HepG2 (cell line): ENCODE measurements around the gene FCAMR. TPM values are rescaled to one million over a fixed set of nuclear protein-coding genes. Genes with fewer than 3 reads are reported as not detected.

ENCODE experiments used
- ATAC-seq: fragments of 200-7000 bp; cut with Tn5 transposase; 3 replicates; pipeline ENCODE4 v1.9.1; 2020; ENCODE audit warnings: mild to moderate bottlenecking, moderate library complexity
- BruUV-seq: library from RNA; stranded (reverse); fragments of 400-500 nt; replicated peaks from 2 replicates; lab custom pipeline; 2021; lab: Mats Ljungman, UMichigan
- CTCF ChIA-PET: fragments of 300-600 bp; formaldehyde crosslinking; extraction: SDS; loops from one replicate; lab custom pipeline; 2021; ENCODE audit warnings: low total read pairs, inconsistent platforms, low intra/inter-chr PET ratio; lab: Yijun Ruan, JAX
- POLR2A ChIA-PET: fragments of 350-600 bp; sonication (Branson Sonifier 250); formaldehyde crosslinking; loops from one replicate; lab custom pipeline; 2020; ENCODE audit warnings: antibody characterized with exemption, inconsistent platforms; lab: Yijun Ruan, JAX
- DNase-seq: peaks from one replicate; pipeline ENCODE4 v3.0.0-alpha.2; 2015; ENCODE audit warnings: low spot score
- FAIRE-seq: peaks from 3 replicates; lab custom pipeline; 2011; peaks lifted over from hg19 to GRCh38; lab: Jason Lieb, UNC
- H2AFZ ChIP-seq: one replicate; pipeline ENCODE4 v1.6.1; 2011; ENCODE audit warnings: low read length, inconsistent platforms
- H3K27ac ChIP-seq: fragments of 300-600 bp; 3 replicates; pipeline ENCODE4 v1.8.0; 2011; ENCODE audit warnings: mixed run types, mild to moderate bottlenecking, mixed read lengths, low read length, inconsistent platforms; ENCODE audit not compliant: insufficient read depth; ENCODE audit errors: extremely low read length
- H3K27me3 ChIP-seq, 2 experiments: fragments of 200-600 bp in 1 of 2; 2 replicates in 1 of 2; 3 replicates in 1 of 2; pipeline versions ENCODE4 v1.6.0 to v1.8.0; 2011; ENCODE audit warnings: low read length in 2 of 2, mild to moderate bottlenecking in 2 of 2, moderate library complexity in 2 of 2, inconsistent platforms in 1 of 2; ENCODE audit not compliant: insufficient read depth in 2 of 2, control insufficient read depth in 1 of 2
- H3K36me3 ChIP-seq, 2 experiments: fragments of 200-600 bp in 1 of 2; replicated peaks in 1 of 2; 2 replicates in 1 of 2; 3 replicates in 1 of 2; pipeline versions ENCODE4 v1.5.1 to v1.8.0; 2011; ENCODE audit warnings: low read length in 2 of 2, inconsistent platforms in 1 of 2; ENCODE audit not compliant: insufficient read depth in 2 of 2, control insufficient read depth in 1 of 2
- H3K4me1 ChIP-seq: 2 replicates; pipeline ENCODE4 v1.5.1; 2012; ENCODE audit warnings: low read length, inconsistent platforms; ENCODE audit not compliant: insufficient read depth
- H3K4me2 ChIP-seq: 2 replicates; pipeline ENCODE4 v1.6.0; 2011; ENCODE audit warnings: low read depth, low read length, inconsistent platforms
- H3K4me3 ChIP-seq, 3 experiments: fragments of 200-600 bp in 1 of 3; sonication (generic), shearing (Covaris generic) in 1 of 3; replicated peaks in 1 of 3; 2 replicates each; pipeline ENCODE4 v1.5.1; 2011 to 2016; ENCODE audit warnings: low read length in 3 of 3, inconsistent platforms in 2 of 3, low read depth in 2 of 3, mild to moderate bottlenecking in 2 of 3, control low read depth in 1 of 3, mixed read lengths in 1 of 3; ENCODE audit not compliant: insufficient read depth in 1 of 3
- H3K79me2 ChIP-seq: one replicate; pipeline ENCODE4 v1.6.1; 2011; ENCODE audit warnings: low read length, inconsistent platforms; ENCODE audit not compliant: insufficient read depth
- H3K9ac ChIP-seq: 2 replicates; pipeline ENCODE4 v1.6.0; 2011; ENCODE audit warnings: mild to moderate bottlenecking, low read depth, low read length, inconsistent platforms; ENCODE audit not compliant: insufficient read depth
- H3K9me3 ChIP-seq: 2 replicates; pipeline ENCODE4 v1.5.1; 2012; ENCODE audit warnings: mild to moderate bottlenecking, low read length
- H4K20me1 ChIP-seq: 2 replicates; pipeline ENCODE4 v1.6.0; 2011; ENCODE audit warnings: inconsistent platforms, mild to moderate bottlenecking, low read length, moderate library complexity; ENCODE audit not compliant: insufficient read depth
- AKNA ChIP-seq: sonication (generic); formaldehyde crosslinking; IDR thresholded peaks from 2 replicates; pipeline ENCODE4 v1.4.0; 2020; ENCODE audit warnings: missing genetic modification reagents, borderline replicate concordance
- CTCF ChIP-seq: sonication (generic); formaldehyde crosslinking; IDR thresholded peaks from 2 replicates; pipeline ENCODE4 v1.5.0; 2020; ENCODE audit warnings: mild to moderate bottlenecking, missing genetic modification reagents, moderate library complexity
- ERF ChIP-seq: IDR thresholded peaks from 2 replicates; pipeline ENCODE4 v1.6.1; 2018; ENCODE audit warnings: missing biosample characterization, missing genetic modification reagents
- IRF1 ChIP-seq: sonication (generic); formaldehyde crosslinking; IDR thresholded peaks from 2 replicates; pipeline ENCODE4 v1.4.0; 2020; ENCODE audit warnings: low read depth, mild to moderate bottlenecking, missing genetic modification reagents
- JUND ChIP-seq: sonication (generic); formaldehyde crosslinking; IDR thresholded peaks from 2 replicates; pipeline ENCODE4 v1.8.0; 2022; ENCODE audit warnings: mild to moderate bottlenecking, missing genetic modification reagents
- KLF6 ChIP-seq: IDR thresholded peaks from 2 replicates; pipeline ENCODE4 v1.8.0; 2016; ENCODE audit warnings: missing biosample characterization, missing genetic modification reagents
- REXO4 ChIP-seq: sonication (generic); formaldehyde crosslinking; IDR thresholded peaks from 2 replicates; pipeline ENCODE4 v1.8.0; 2022; ENCODE audit warnings: missing genetic modification reagents, mild to moderate bottlenecking, borderline replicate concordance
- STAG1 ChIP-seq: sonication (generic); formaldehyde crosslinking; IDR thresholded peaks from 2 replicates; pipeline ENCODE4 v1.4.0; 2020; ENCODE audit warnings: missing genetic modification reagents
- TCF7L2 ChIP-seq: IDR thresholded peaks from 2 replicates; pipeline ENCODE4 v1.6.1; 2011; ENCODE audit warnings: mild to moderate bottlenecking, low read depth, low read length, moderate library complexity
- ZNF205 ChIP-seq: IDR thresholded peaks from 2 replicates; pipeline ENCODE4 v1.6.1; 2018; ENCODE audit warnings: missing biosample characterization, missing genetic modification reagents
- ZNF431 ChIP-seq: sonication (generic); formaldehyde crosslinking; IDR thresholded peaks from 2 replicates; pipeline ENCODE4 v1.9.0; 2022; ENCODE audit warnings: missing genetic modification reagents, low read depth, mild to moderate bottlenecking, borderline replicate concordance
- ZNF552 ChIP-seq: sonication (generic); formaldehyde crosslinking; IDR thresholded peaks from 2 replicates; pipeline ENCODE4 v1.9.0; 2022; ENCODE audit warnings: missing genetic modification reagents, mild to moderate bottlenecking, borderline replicate concordance
- WGBS: methylation state at CpG from one replicate; pipeline ENCODE4 v1.1.6; 2017; ENCODE audit warnings: low lambda C conversion rate; 5-methylcytosine and 5-hydroxymethylcytosine counted together
- in situ Hi-C: cut with HindIII; loops from 2 replicates; pipeline ENCODE4 v1.10.0; 2017; ENCODE audit warnings: low pct_unique_long_range_greater_than_20kb; ENCODE audit not compliant: extremely low pct_ligation_motif_present
- intact Hi-C: fragments of 100-400 bp; cut with micrococcal nuclease; formaldehyde crosslinking; loops from one replicate; pipeline ENCODE4 v1.10.0; 2022; ENCODE audit not compliant: unreplicated experiment
- polyA plus RNA-seq, 8 experiments: library from polyadenylated mRNA; depleted of rRNA in 3 of 8; stranded (reverse) in 7 of 8; unstranded in 1 of 8; fragments of >200 nt; fragmentation: Illumina TruSeq in 4 of 8; extraction: Trizol in 4 of 8; gene quantifications; 2 replicates each; pipeline versions ENCODE4 v1.2.1 to v1.2.3, GENCODE V29; 2011 to 2016; ENCODE audit warnings: low read depth in 4 of 8, missing spikeins in 1 of 8, mixed read lengths in 1 of 8; ENCODE audit not compliant: insufficient read depth in 1 of 8
- total RNA-seq, 5 experiments: library from RNA; depleted of rRNA; stranded (reverse); fragments of >200 nt; fragmentation: Illumina TruSeq; extraction: Trizol; gene quantifications; 2 replicates each; pipeline ENCODE4 v1.2.3, GENCODE V29; 2016; ENCODE audit warnings: low read depth in 1 of 5

Gene FCAMR
- total and polyA plus RNA-seq, 2 of the 13 experiments (the other 11 are each of a cell fraction or from before 2014, with no cell fraction given), result not detected

GRCh38 chr1:206933333-206933945 is 36.8 kb downstream of the FCAMR start:
- Histone ChIP-seq H3K27ac (no peak overlapping the region), H3K4me3 (no peak overlapping the region), H3K4me2 (no peak overlapping the region), H4K20me1 (no peaks in the 10 kb centered on the region), H3K4me1 (no peaks in the 10 kb centered on the region), H3K79me2 (no peaks in the 10 kb centered on the region), H2AFZ (no peak overlapping the region), H3K27me3 (peaks cover 2 to 3% of the 10 kb centered on the region in 2 experiments; a peak in 3 of 5 replicates), H3K9me3 (no peaks in the 10 kb centered on the region), H3K36me3 (no peaks in the 10 kb centered on the region), H3K9ac (no peak overlapping the region)
- WGBS, result 24% methylated on average over 5 of the region's 8 CpGs
- ChIA-PET POLR2A (no interaction called here), CTCF (interaction anchor here (1.4 kb wide), 1 partner anchor 46 kb away, joined by 4 read pairs; no protein-coding TSS in a partner anchor)
- peak; percentile 54 for ATAC-seq
- no peak for FAIRE-seq
- TF ChIP-seq ZNF205 (CRISPR knock-in tag) (no peak), CTCF (peak; percentile 60), ZNF431 (CRISPR knock-in tag) (no peak), KLF6 (CRISPR knock-in tag) (no peak), AKNA (CRISPR knock-in tag) (no peak), ERF (CRISPR knock-in tag) (no peak), TCF7L2 (no peak), ZNF552 (CRISPR knock-in tag) (no peak), STAG1 (peak; percentile 35), REXO4 (no peak), IRF1 (no peak), JUND (CRISPR knock-in tag) (no peak)
- DNase-seq, result no peak
- BruUV-seq, result no TSS peak
- in situ Hi-C loops (loop anchor here (5.0 to 10.0 kb wide), 2 partner anchors 49 to 141 kb away; no protein-coding TSS in a partner anchor), intact Hi-C loops (no loop called here)
